ENCODE results near the gene SPAG8.

GRCh38 chr9:35800530-35800929, 11.5 kb downstream of the SPAG8 start:
- TF ChIP-seq POLR2A (IDR thresholded peaks at IDR 0.05; ENCODE audit: low read length) (no peak), GATA1 (IDR thresholded peaks at IDR 0.05; ENCODE audit: low read depth, low read length) (no peak)

Measured in erythroblast (primary cell).